ENCODE measurements around the gene GABRP.

GABRP gene

DNA sequence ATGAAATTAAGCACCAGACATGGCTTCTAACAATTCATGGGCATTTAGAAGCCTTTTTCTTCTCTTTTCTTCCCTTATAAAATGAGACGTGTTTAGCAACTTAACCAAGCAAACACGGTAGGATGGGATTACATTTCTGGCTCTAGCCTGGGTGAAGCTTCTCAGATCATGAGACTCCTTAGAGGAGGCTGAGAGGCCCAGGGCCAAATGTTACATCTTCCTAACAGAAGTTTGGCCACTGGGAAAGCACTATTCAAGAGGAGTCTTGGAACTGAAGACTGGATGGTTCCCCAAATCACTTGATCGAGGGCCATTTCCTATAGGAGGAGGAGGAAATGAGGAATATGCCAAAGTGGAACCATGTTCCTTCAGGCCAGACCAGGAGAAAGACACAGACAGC is 1.9 kb downstream of the GABRP start:
- TF ChIP-seq, protein P1, sequence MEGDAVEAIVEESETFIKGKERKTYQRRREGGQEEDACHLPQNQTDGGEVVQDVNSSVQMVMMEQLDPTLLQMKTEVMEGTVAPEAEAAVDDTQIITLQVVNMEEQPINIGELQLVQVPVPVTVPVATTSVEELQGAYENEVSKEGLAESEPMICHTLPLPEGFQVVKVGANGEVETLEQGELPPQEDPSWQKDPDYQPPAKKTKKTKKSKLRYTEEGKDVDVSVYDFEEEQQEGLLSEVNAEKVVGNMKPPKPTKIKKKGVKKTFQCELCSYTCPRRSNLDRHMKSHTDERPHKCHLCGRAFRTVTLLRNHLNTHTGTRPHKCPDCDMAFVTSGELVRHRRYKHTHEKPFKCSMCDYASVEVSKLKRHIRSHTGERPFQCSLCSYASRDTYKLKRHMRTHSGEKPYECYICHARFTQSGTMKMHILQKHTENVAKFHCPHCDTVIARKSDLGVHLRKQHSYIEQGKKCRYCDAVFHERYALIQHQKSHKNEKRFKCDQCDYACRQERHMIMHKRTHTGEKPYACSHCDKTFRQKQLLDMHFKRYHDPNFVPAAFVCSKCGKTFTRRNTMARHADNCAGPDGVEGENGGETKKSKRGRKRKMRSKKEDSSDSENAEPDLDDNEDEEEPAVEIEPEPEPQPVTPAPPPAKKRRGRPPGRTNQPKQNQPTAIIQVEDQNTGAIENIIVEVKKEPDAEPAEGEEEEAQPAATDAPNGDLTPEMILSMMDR (IDR thresholded peaks at IDR 0.05): no peak
- no peak for TF ChIP-seq ZFX (IDR thresholded peaks at IDR 0.05; ENCODE audit: borderline replicate concordance)
- H3K27ac ChIP-seq: no peak overlapping the region

DNA sequence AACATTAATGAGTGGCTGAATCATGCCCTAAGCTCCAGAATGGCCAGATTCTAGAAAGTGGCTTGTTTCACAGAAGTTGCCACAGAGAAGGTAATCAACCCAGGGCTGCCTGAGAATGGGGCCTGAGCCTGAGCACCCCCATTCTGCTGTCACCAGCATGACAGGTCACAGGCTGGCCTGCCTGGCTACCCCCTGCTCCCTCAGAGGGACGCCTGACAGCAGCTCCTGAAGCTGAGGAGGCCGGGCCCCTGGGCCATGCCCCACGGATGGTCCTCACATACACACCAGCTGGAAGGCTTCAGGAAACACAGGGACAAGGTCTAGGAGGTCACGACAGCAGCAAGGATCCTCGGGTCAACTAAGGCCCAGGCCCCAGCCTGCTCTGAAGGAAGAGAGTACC is 3.7 kb downstream of the GABRP start:
- no peak overlapping the region for H3K27ac ChIP-seq
- TF ChIP-seq, protein P1 (IDR thresholded peaks at IDR 0.05): no peak
- TF ChIP-seq ZFX (IDR thresholded peaks at IDR 0.05; ENCODE audit: borderline replicate concordance): no peak

DNA sequence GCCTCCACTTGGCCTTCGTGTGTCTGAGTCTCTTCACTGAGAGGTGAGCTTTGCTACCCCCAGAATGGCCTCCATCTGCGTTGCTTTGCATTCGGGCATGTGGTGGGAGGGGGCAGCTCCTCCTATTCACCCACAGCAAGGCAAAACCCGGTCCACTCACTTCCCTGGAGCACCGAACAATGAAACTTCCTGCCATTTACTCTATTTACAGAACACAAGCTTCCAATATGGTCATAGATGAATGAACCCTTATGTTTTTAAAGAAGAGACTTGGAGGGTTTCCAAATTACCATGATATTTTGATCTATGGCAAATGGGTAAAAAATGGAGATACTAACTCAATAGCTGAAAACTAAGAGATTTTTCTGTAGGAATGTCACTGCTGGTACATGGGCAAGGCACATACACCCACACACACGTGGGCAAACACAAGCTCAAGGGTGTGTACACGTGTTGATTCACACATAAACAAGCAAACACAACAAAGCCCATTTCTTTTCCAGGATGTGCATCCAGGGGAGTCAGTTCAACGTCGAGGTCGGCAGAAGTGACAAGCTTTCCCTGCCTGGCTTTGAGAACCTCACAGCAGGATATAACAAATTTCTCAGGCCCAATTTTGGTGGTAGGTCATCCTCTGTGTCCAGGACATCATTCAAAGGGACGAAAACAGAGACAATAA is 5.2 kb downstream of the GABRP start:
- TF ChIP-seq, protein P1 (IDR thresholded peaks at IDR 0.05): no peak
- TF ChIP-seq ZFX (IDR thresholded peaks at IDR 0.05; ENCODE audit: borderline replicate concordance): no peak
- no peak overlapping the region for H3K27ac ChIP-seq

DNA sequence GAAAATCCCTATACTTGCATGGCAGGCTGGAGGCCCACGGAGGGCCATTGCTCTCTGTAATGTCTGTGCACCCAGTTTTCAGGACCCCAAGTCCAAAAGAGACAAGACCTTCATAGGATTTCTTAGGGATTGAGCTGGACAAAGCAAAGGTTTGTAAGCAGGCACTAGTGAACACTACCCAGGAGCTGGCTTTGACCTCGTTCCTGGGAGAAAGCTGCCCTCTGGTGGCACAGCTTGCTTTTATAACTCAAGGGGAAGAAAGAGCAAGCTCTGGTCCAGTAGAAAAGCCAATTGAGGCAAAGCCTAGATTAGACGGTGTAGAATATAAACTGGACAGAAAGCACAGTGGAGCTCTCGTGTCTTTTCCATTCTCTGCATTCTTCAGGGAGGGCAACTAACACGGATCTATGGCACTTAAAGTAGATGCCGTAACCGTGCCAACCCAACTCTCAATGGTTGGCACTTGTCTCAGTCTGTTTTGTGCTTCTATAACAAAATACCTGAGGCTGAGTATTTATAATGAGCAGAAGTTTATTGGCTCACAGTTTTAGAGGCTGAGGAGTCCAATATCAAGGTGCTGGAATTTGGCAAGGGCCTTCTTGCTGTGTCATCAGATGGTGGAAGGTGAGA is 7.9 kb downstream of the GABRP start:
- TF ChIP-seq, protein P1 (IDR thresholded peaks at IDR 0.05): peak; percentile 70
- no peak for TF ChIP-seq ZFX (IDR thresholded peaks at IDR 0.05; ENCODE audit: borderline replicate concordance)
- H3K27ac ChIP-seq: no peak overlapping the region

DNA sequence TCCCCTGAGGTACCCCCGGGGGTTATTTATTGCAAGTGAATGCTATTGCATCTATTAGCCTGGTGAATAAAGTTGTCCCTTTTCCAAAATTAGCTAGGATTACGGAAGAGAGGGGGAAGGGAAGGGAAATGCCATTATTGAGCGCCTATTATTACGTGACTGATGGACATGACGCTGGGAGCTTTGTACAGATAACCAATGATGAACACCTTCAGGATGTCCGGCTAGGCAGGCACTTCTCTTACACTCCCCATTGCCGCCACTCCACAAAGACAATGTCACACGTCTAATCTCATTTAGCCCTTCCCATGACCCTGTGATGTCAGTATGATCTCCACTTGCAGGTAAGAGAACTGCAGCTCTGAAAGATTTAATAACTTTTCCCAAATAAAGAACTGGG is 9.4 kb downstream of the GABRP start:
- TF ChIP-seq, protein P1 (IDR thresholded peaks at IDR 0.05): no peak
- no peak for TF ChIP-seq ZFX (IDR thresholded peaks at IDR 0.05; ENCODE audit: borderline replicate concordance)
- no peak overlapping the region for H3K27ac ChIP-seq

DNA sequence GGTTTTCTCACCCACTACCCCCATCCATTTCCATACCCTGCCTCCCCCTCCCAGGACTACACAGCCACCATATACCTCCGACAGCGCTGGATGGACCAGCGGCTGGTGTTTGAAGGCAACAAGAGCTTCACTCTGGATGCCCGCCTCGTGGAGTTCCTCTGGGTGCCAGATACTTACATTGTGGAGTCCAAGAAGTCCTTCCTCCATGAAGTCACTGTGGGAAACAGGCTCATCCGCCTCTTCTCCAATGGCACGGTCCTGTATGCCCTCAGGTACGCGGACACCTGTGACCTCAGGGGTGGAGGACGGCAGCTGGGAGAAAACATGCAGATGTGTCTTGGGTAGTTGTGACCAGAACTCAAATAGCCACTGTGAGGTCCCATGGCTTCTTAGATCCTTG is 11.6 kb downstream of the GABRP start:
- H3K27ac ChIP-seq: no peak overlapping the region
- no peak for TF ChIP-seq ZFX (IDR thresholded peaks at IDR 0.05; ENCODE audit: borderline replicate concordance)
- TF ChIP-seq, protein P1 (IDR thresholded peaks at IDR 0.05): no peak

DNA sequence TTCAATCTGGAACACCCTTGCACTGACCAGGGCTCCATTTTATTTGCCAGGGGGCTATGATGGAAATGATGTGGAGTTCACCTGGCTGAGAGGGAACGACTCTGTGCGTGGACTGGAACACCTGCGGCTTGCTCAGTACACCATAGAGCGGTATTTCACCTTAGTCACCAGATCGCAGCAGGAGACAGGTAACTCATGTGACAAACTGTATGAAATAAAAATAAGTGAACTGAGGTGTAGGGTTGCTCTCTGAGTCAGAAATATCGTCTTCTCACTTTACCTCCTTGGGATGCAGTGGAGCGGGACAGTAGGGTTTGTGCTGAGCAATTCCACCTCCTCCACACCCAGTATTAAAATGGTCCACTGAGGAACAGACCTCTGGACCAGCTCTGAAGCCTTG is 22.1 kb downstream of the GABRP start:
- TF ChIP-seq ZFX (IDR thresholded peaks at IDR 0.05; ENCODE audit: borderline replicate concordance): no peak
- H3K27ac ChIP-seq: no peak overlapping the region

Data from 22Rv1 (cell line).